SH-SY5Y (cell line): ENCODE measurements around the gene SUMO3.

ENCODE experiments used
- GATA2 ChIP-seq: IDR thresholded peaks from 2 replicates; pipeline ENCODE4 v1.6.1; 2011; ENCODE audit warnings: mild to moderate bottlenecking, low read depth, low read length
- GATA3 ChIP-seq: IDR thresholded peaks from 2 replicates; pipeline ENCODE4 v1.6.1; 2011; ENCODE audit warnings: low read depth, mild to moderate bottlenecking, low read length, moderate library complexity

GRCh38 chr21:44838951-44839350 lies 21.1 kb upstream of the SUMO3 start:
- no peak for TF ChIP-seq GATA2
- TF ChIP-seq GATA3, result no peak
